Endothelial cell of umbilical vein (primary cell): Measurements from ENCODE around the gene REPIN1. TPM values are rescaled to one million over a fixed set of nuclear protein-coding genes. Genes with fewer than 3 reads are reported as not detected.

Experiments
- BruUV-seq: library from RNA; stranded (reverse); fragments of 400-500 nt; replicated peaks from 2 replicates; lab custom pipeline; 2021; lab: Mats Ljungman, UMichigan
- CTCF ChIA-PET: fragments of 300-600, 350-600 bp; sonication (Branson Sonifier 250); formaldehyde crosslinking; loops from one replicate; lab custom pipeline; 2021; ENCODE audit warnings: antibody characterized with exemption, inconsistent platforms; lab: Charles Lee
- POLR2A ChIA-PET: fragments of 300-600, 350-600 bp; sonication (Branson Sonifier 250); formaldehyde crosslinking; loops from one replicate; lab custom pipeline; 2021; ENCODE audit warnings: antibody characterized with exemption, inconsistent platforms; lab: Charles Lee
- DNase-seq: peaks from one replicate; pipeline ENCODE4 v3.0.0-alpha.2; 2011; ENCODE audit warnings: low read depth, low spot score
- FAIRE-seq: peaks from 2 replicates; lab custom pipeline; 2011; peaks lifted over from hg19 to GRCh38; lab: Jason Lieb, UNC
- H2AFZ ChIP-seq: 2 replicates; pipeline ENCODE4 v1.6.0; 2012; ENCODE audit warnings: low read depth, low read length, control low read depth, inconsistent platforms
- H3K27ac ChIP-seq: 2 replicates; pipeline ENCODE4 v1.5.1; 2011; ENCODE audit warnings: low read depth, mild to moderate bottlenecking, control low read depth, low read length, moderate library complexity; ENCODE audit not compliant: insufficient read depth
- H3K27me3 ChIP-seq, 2 experiments: 2 replicates each; pipeline versions ENCODE4 v1.6.0 to v1.6.1; 2011; ENCODE audit warnings: low read length in 2 of 2, mixed read lengths in 1 of 2; ENCODE audit not compliant: control insufficient read depth in 2 of 2, insufficient read depth in 2 of 2
- H3K36me3 ChIP-seq, 2 experiments: 2 replicates in 1 of 2; 3 replicates in 1 of 2; pipeline ENCODE4 v1.5.1; 2011; ENCODE audit warnings: low read length in 2 of 2, mild to moderate bottlenecking in 1 of 2, moderate library complexity in 1 of 2; ENCODE audit not compliant: control insufficient read depth in 2 of 2, insufficient read depth in 2 of 2; ENCODE audit errors: extremely low read depth in 1 of 2
- H3K4me1 ChIP-seq: 3 replicates; pipeline ENCODE4 v1.5.1; 2011; ENCODE audit warnings: mild to moderate bottlenecking, low read length; ENCODE audit not compliant: control insufficient read depth, insufficient read depth; ENCODE audit errors: extremely low read depth
- H3K4me2 ChIP-seq: 2 replicates; pipeline ENCODE4 v1.6.1; 2011; ENCODE audit warnings: low read length, control low read depth, mixed read lengths; ENCODE audit not compliant: insufficient read depth
- H3K4me3 ChIP-seq, 3 experiments: fragments of 200-600 bp in 1 of 3; sonication (generic), shearing (Covaris generic) in 1 of 3; replicated peaks in 1 of 3; 2 replicates each; pipeline ENCODE4 v1.5.1; 2011 to 2016; ENCODE audit warnings: control low read depth in 3 of 3, low read length in 3 of 3, mild to moderate bottlenecking in 2 of 3, inconsistent platforms in 1 of 3, low read depth in 1 of 3, moderate library complexity in 1 of 3; ENCODE audit not compliant: insufficient read depth in 1 of 3
- H3K79me2 ChIP-seq: 2 replicates; pipeline ENCODE4 v1.6.0; 2012; ENCODE audit warnings: low read length, inconsistent platforms; ENCODE audit not compliant: control insufficient read depth, insufficient read depth
- H3K9ac ChIP-seq: replicated peaks from 2 replicates; pipeline ENCODE3; 2011; ENCODE audit warnings: low read length, control low read depth; ENCODE audit not compliant: insufficient read depth; ENCODE audit errors: extremely low read depth
- H3K9me1 ChIP-seq: replicated peaks from 3 replicates; pipeline ENCODE4 v1.6.0; 2011; ENCODE audit warnings: mild to moderate bottlenecking, low read length; ENCODE audit not compliant: control insufficient read depth, insufficient read depth; ENCODE audit errors: extremely low read depth
- H3K9me3 ChIP-seq: replicated peaks from 2 replicates; pipeline ENCODE4 v1.5.1; 2012; ENCODE audit warnings: low read length, inconsistent platforms; ENCODE audit not compliant: control insufficient read depth, insufficient read depth
- H4K20me1 ChIP-seq: replicated peaks from 2 replicates; pipeline ENCODE3; 2011; ENCODE audit warnings: mild to moderate bottlenecking, low read length; ENCODE audit not compliant: control insufficient read depth, insufficient read depth; ENCODE audit errors: extremely low read depth
- CTCF ChIP-seq, 2 donors: IDR thresholded peaks; 1 replicate in 1 of 2; 2 replicates in 1 of 2; pipeline ENCODE4 v1.5.1; 2011; ENCODE audit warnings: low read length in 2 of 2, mild to moderate bottlenecking in 2 of 2, moderate library complexity in 2 of 2, control low read depth in 1 of 2, inconsistent platforms in 1 of 2, low read depth in 1 of 2; ENCODE audit not compliant: insufficient read depth in 1 of 2; ENCODE audit errors: extremely low read depth in 1 of 2
- EZH2 ChIP-seq: IDR thresholded peaks from 2 replicates; pipeline ENCODE4 v1.6.1; 2012; ENCODE audit warnings: borderline replicate concordance, low read depth, mild to moderate bottlenecking, moderate library complexity, low read length, inconsistent platforms; ENCODE audit not compliant: severe bottlenecking
- FOS ChIP-seq: IDR thresholded peaks from 2 replicates; pipeline ENCODE4 v1.6.1; 2011; ENCODE audit warnings: mild to moderate bottlenecking, low read length, moderate library complexity, borderline replicate concordance; ENCODE audit not compliant: insufficient read depth
- GATA2 ChIP-seq: IDR thresholded peaks from 2 replicates; pipeline ENCODE4 v1.7.0; 2011; ENCODE audit warnings: low read depth, mild to moderate bottlenecking, moderate library complexity, mixed read lengths, low read length; ENCODE audit not compliant: insufficient read length, insufficient read depth
- JUN ChIP-seq: IDR thresholded peaks from 2 replicates; pipeline ENCODE4 v1.6.1; 2011; ENCODE audit warnings: borderline replicate concordance, low read depth; ENCODE audit not compliant: insufficient read length, insufficient read depth
- MYC ChIP-seq: IDR thresholded peaks from one replicate; pipeline ENCODE4 v1.6.1; 2011; ENCODE audit warnings: mild to moderate bottlenecking, low read depth, low read length
- POLR2A ChIP-seq: IDR thresholded peaks from 2 replicates; pipeline ENCODE4 v1.6.1; 2012; ENCODE audit warnings: low read depth, mild to moderate bottlenecking, control low read depth, low read length
- POLR2AphosphoS5 ChIP-seq: IDR thresholded peaks from 2 replicates; pipeline ENCODE4 v1.6.1; 2012; ENCODE audit warnings: low read depth, mild to moderate bottlenecking, control low read depth, low read length, moderate library complexity; ENCODE audit not compliant: insufficient read depth
- dilution Hi-C: fragments of 300-500 bp; cut with MboI; formaldehyde crosslinking; loops from one replicate; pipeline ENCODE4 v1.15.0; 2019; ENCODE audit warnings: low sequenced_read_pairs; ENCODE audit not compliant: extremely low pct_ligation_motif_present
- intact Hi-C: fragments of 100-400 bp; cut with micrococcal nuclease; formaldehyde crosslinking; loops from one replicate; pipeline ENCODE4 v1.10.0; 2022
- polyA plus RNA-seq, 4 experiments: library from polyadenylated mRNA; depleted of rRNA in 3 of 4; stranded (reverse) in 3 of 4; unstranded in 1 of 4; fragments of >200 nt; gene quantifications; 2 replicates each; pipeline versions ENCODE4 v1.2.1 to v1.2.3, GENCODE V29; 2011 to 2012; ENCODE audit warnings: missing spikeins in 1 of 4
- total RNA-seq: library from RNA; stranded (reverse); gene quantifications from 2 replicates; pipeline ENCODE4 v1.2.3, GENCODE V29; 2021
- TF ChIP-seq, protein P1 (sequence below): IDR thresholded peaks from 2 replicates; pipeline ENCODE4 v1.6.1; 2011; ENCODE audit not compliant: insufficient read depth, insufficient read length

The REPIN1 gene
- total and polyA plus RNA-seq, 2 donors (not counting 3 experiments of a cell fraction or from before 2014, with no cell fraction given): 108 to 140 TPM

GRCh38 chr7:150326657-150327268 is 41.9 kb upstream of the REPIN1 start:
- Histone ChIP-seq H3K36me3 (no peaks in the 10 kb centered on the region), H3K4me2 (no peak overlapping the region), H3K27ac (no peak overlapping the region), H3K9me1 (no peaks in the 10 kb centered on the region), H3K4me3 (no peak overlapping the region), H3K9me3 (no peaks in the 10 kb centered on the region), H4K20me1 (no peaks in the 10 kb centered on the region), H3K79me2 (no peaks in the 10 kb centered on the region), H3K27me3 (no peaks in the 10 kb centered on the region), H3K4me1 (peaks cover 3% of the 10 kb centered on the region), H2AFZ (no peak overlapping the region), H3K9ac (no peak overlapping the region)
- ChIA-PET CTCF (no interaction called here), POLR2A (no interaction called here)
- no peak for FAIRE-seq
- no TSS peak for BruUV-seq
- TF ChIP-seq POLR2AphosphoS5 (no peak), JUN (no peak), GATA2 (no peak), POLR2A (no peak), CTCF (IDR thresholded peaks at IDR 0.05; ENCODE audit: extremely low read depth in 1 of 2, insufficient read depth in 1 of 2, low read depth in 1 of 2, low read length in 2 of 2) (no peak), EZH2 (no peak), MYC (no peak), FOS (no peak)
- TF ChIP-seq, protein P1, sequence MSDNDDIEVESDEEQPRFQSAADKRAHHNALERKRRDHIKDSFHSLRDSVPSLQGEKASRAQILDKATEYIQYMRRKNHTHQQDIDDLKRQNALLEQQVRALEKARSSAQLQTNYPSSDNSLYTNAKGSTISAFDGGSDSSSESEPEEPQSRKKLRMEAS: no peak
- intact Hi-C loops (no loop called here), dilution Hi-C loops (no loop called here)
- no peak for DNase-seq
